K562 (cell line): Measurements from ENCODE around the gene CFAP58. TPM values are rescaled to one million over a fixed set of nuclear protein-coding genes. Genes with fewer than 3 reads are reported as not detected.

Experiments
- ATAC-seq: fragments of 200-7000 bp; cut with Tn5 transposase; 3 replicates; pipeline ENCODE4 v1.9.1; 2020; ENCODE audit warnings: moderate library complexity
- BruUV-seq: library from RNA; stranded (reverse); fragments of 400-500 nt; replicated peaks from 2 replicates; lab custom pipeline; 2021; lab: Mats Ljungman, UMichigan
- CTCF ChIA-PET: fragments of 300-600 bp; formaldehyde crosslinking; extraction: SDS; loops from one replicate; lab custom pipeline; 2021; ENCODE audit warnings: low intra/inter-chr PET ratio; lab: Yijun Ruan, JAX
- POLR2A ChIA-PET: fragments of 300-600, 350-650 bp; sonication (Branson Sonifier 250); formaldehyde crosslinking; extraction: SDS; loops from one replicate; lab custom pipeline; 2021; ENCODE audit warnings: antibody characterized with exemption, inconsistent platforms; lab: Yijun Ruan, JAX
- DNase-seq, 4 experiments: peaks; one replicate each; pipeline versions ENCODE4 v3.0.0 to v3.0.0-alpha.2; 2011 to 2018; ENCODE audit warnings: low spot score in 3 of 4, mixed read lengths in 3 of 4; ENCODE audit errors: extremely low read depth in 1 of 4
- FAIRE-seq: peaks from 2 replicates; lab custom pipeline; 2011; peaks lifted over from hg19 to GRCh38; lab: Jason Lieb, UNC
- H2AFZ ChIP-seq: 2 replicates; pipeline ENCODE4 v1.6.0; 2011; ENCODE audit warnings: low read depth, low read length, control low read depth, inconsistent platforms
- H3K27ac ChIP-seq: fragments of 200-600 bp; 3 replicates; pipeline ENCODE4 v1.8.0; 2011; ENCODE audit warnings: low read depth, mild to moderate bottlenecking, control low read depth, inconsistent platforms, low read length, moderate library complexity, mixed read lengths; ENCODE audit errors: extremely low read depth
- H3K27me3 ChIP-seq, 2 experiments: fragments of 300-600 bp in 1 of 2; 2 replicates in 1 of 2; 3 replicates in 1 of 2; pipeline versions ENCODE4 v1.6.0 to v1.8.0; 2011; ENCODE audit warnings: inconsistent platforms in 2 of 2, low read length in 2 of 2, mild to moderate bottlenecking in 1 of 2, mixed read lengths in 1 of 2, moderate library complexity in 1 of 2; ENCODE audit not compliant: control insufficient read depth in 2 of 2, insufficient read depth in 2 of 2
- H3K36me3 ChIP-seq: fragments of 300-600 bp; 3 replicates; pipeline ENCODE4 v1.8.0; 2011; ENCODE audit warnings: mild to moderate bottlenecking, low read length, inconsistent platforms; ENCODE audit not compliant: control insufficient read depth, insufficient read depth
- H3K4me1 ChIP-seq, 2 experiments: fragments of 200-600 bp in 1 of 2; replicated peaks in 1 of 2; 2 replicates in 1 of 2; 3 replicates in 1 of 2; pipeline versions ENCODE4 v1.5.1 to v1.8.0; 2011; ENCODE audit warnings: inconsistent platforms in 2 of 2, low read length in 2 of 2, mild to moderate bottlenecking in 1 of 2, mixed read lengths in 1 of 2, moderate library complexity in 1 of 2; ENCODE audit not compliant: control insufficient read depth in 2 of 2, insufficient read depth in 2 of 2
- H3K4me2 ChIP-seq: 2 replicates; pipeline ENCODE4 v1.6.1; 2011; ENCODE audit warnings: low read length, control low read depth, inconsistent platforms, mixed read lengths; ENCODE audit not compliant: insufficient read depth
- H3K4me3 ChIP-seq: fragments of 200-600 bp; sonication (generic), shearing (Covaris generic); 2 replicates; pipeline ENCODE4 v1.5.1; 2016; ENCODE audit warnings: control low read depth, inconsistent platforms
- H3K79me2 ChIP-seq: fragments of 200-600 bp; 3 replicates; pipeline ENCODE4 v1.8.0; 2011; ENCODE audit warnings: low read length, inconsistent platforms; ENCODE audit not compliant: control insufficient read depth, insufficient read depth
- H3K9ac ChIP-seq, 2 experiments: 2 replicates each; pipeline versions ENCODE4 v1.6.0 to v1.6.1; 2011; ENCODE audit warnings: low read depth in 2 of 2, low read length in 2 of 2, control low read depth in 1 of 2, inconsistent platforms in 1 of 2, mild to moderate bottlenecking in 1 of 2, mixed read lengths in 1 of 2; ENCODE audit not compliant: insufficient read depth in 1 of 2
- H3K9me1 ChIP-seq: one replicate; pipeline ENCODE4 v1.6.0; 2011; ENCODE audit warnings: inconsistent platforms, mild to moderate bottlenecking, low read length, moderate library complexity; ENCODE audit not compliant: control insufficient read depth, insufficient read depth
- H3K9me3 ChIP-seq: replicated peaks from 2 replicates; pipeline ENCODE4 v1.5.1; 2011; ENCODE audit warnings: low read depth, low read length, inconsistent platforms; ENCODE audit not compliant: control insufficient read depth, insufficient read depth
- H4K20me1 ChIP-seq: replicated peaks from 2 replicates; pipeline ENCODE4 v1.6.1; 2011; ENCODE audit warnings: low read length, inconsistent platforms, mixed read lengths; ENCODE audit not compliant: control insufficient read depth, insufficient read depth
- GMEB1 ChIP-seq: fragments of 250-450 bp; sonication (Bioruptor Pico); IDR thresholded peaks from 2 replicates; pipeline ENCODE4 v1.4.0; 2020; ENCODE audit warnings: mild to moderate bottlenecking
- POLR2G ChIP-seq: fragments of 200-400 bp; formaldehyde crosslinking; IDR thresholded peaks from 2 replicates; pipeline ENCODE4 v1.6.1; 2017; ENCODE audit warnings: low read depth, mild to moderate bottlenecking, antibody characterized with exemption, low read length, moderate library complexity
- RBFOX2 ChIP-seq: fragments of 200-400 bp; formaldehyde crosslinking; IDR thresholded peaks from 2 replicates; pipeline ENCODE4 v1.6.1; 2017; ENCODE audit warnings: low read depth, mild to moderate bottlenecking, low read length, moderate library complexity
- WGBS: fragments of 100-300 bp; shearing (Covaris generic); methylation state at CpG from one replicate; pipeline ENCODE4 v1.1.6; 2016; ENCODE audit warnings: low coverage, mixed read lengths; ENCODE audit not compliant: insufficient coverage; ENCODE audit errors: missing lambda C conversion rate; 5-methylcytosine and 5-hydroxymethylcytosine counted together
- in situ Hi-C: fragments of 300-500 bp; cut with MboI; formaldehyde crosslinking; loops from 4 replicates; pipeline ENCODE4 v1.15.0; 2018; ENCODE audit warnings: inconsistent platforms, mixed read lengths
- intact Hi-C: fragments of 100-400 bp; cut with micrococcal nuclease; formaldehyde crosslinking; loops from 2 replicates; pipeline ENCODE4 v1.14.2; 2022
- polyA plus RNA-seq, 8 experiments: library from polyadenylated mRNA; depleted of rRNA in 4 of 8; stranded (reverse) in 5 of 8; unstranded in 3 of 8; fragments of >200 nt; fragmentation: Nextera tagmentation in 2 of 8; fragmentation: Illumina TruSeq in 1 of 8; extraction: Ambion mirVana in 2 of 8; extraction: Trizol in 1 of 8; gene quantifications; 2 replicates each; pipeline versions ENCODE4 v1.2.1 to v1.2.3, GENCODE V29; 2011 to 2014; ENCODE audit warnings: inconsistent platforms in 1 of 8, missing spikeins in 1 of 8
- total RNA-seq, 7 experiments: library from RNA; depleted of rRNA in 6 of 7; stranded (reverse); fragments of >200 nt in 6 of 7; fragmentation: Illumina TruSeq in 2 of 7; extraction: Trizol in 2 of 7; gene quantifications; 2 replicates each; pipeline versions ENCODE4 v1.2.1 to v1.2.3, GENCODE V29; 2011 to 2021; ENCODE audit warnings: low replicate concordance in 1 of 7

CFAP58 gene
- total and polyA plus RNA-seq, 9 of the 15 experiments (the other 6 are each of a cell fraction or from before 2014, with no cell fraction given): 0.08 to 2.0 (median 0.71) TPM

DNA sequence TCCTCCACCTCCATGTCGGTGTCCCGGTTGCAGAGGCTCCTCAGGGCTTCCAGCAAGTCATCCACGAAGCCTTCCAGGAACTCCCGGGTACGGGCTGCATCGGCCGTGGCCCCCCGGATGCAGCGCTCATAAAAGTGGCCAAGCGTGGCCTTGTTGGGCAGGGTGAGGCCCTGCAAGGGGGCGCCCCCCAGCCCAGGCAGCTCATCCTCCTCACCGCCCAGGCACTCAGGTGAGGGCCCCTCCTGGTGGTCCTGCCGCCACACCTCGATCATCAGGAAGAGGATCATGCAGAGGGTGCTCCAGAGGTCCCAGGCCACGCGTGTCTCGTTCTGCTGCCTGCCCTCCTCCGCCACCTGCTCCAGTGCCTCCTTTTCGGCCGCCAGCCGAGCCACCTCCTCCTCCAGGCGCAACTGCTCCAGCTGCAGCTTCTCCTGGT, 38.1 kb upstream of the CFAP58 start:
- peaks cover 89% of the 10 kb centered on the region; the same call in 2 of the 3 replicates for H3K36me3 ChIP-seq
- no peaks in the 10 kb centered on the region for H3K9me3 ChIP-seq
- peaks cover 44% of the 10 kb centered on the region for H4K20me1 ChIP-seq
- H3K9me1 ChIP-seq: peaks cover 5% of the 10 kb centered on the region
- H3K9ac ChIP-seq: no peak overlapping the region
- CTCF ChIA-PET: no interaction called here
- H3K4me2 ChIP-seq: no peak overlapping the region
- DNase-seq (no peak), FAIRE-seq (no peak)
- intact Hi-C loops: no loop called here
- no peak overlapping the region for H2AFZ ChIP-seq
- TF ChIP-seq POLR2G (peak; percentile 55; the same call in 1 of the 2 replicates), RBFOX2 (peak; percentile 25; the same call in 1 of the 2 replicates), GMEB1 (CRISPR knock-in tag) (no peak)
- TF ChIP-seq, all 486 proteins: peak for 2
- no peaks in the 10 kb centered on the region; a peak in 1 of 5 replicates for H3K4me1 ChIP-seq
- H3K79me2 ChIP-seq: peaks cover 83% of the 10 kb centered on the region
- no TSS peak for BruUV-seq
- ATAC-seq: no peak
- 93% methylated on average over 12 of the region's 22 CpGs for WGBS
- H3K4me3 ChIP-seq: no peak overlapping the region
- POLR2A ChIA-PET: interaction anchor here (0.6 to 2.5 kb wide), 2 partner anchors 10 to 22 kb away, joined by 3 to 13 read pairs; no protein-coding TSS in a partner anchor
- H3K27ac ChIP-seq: no peak overlapping the region
- in situ Hi-C loops: no loop called here
- no peaks in the 10 kb centered on the region for H3K27me3 ChIP-seq
